GM12878 (cell line): Measurements from ENCODE around the gene SSBP3. TPM values are rescaled to one million over a fixed set of nuclear protein-coding genes. Genes with fewer than 3 reads are reported as not detected.

ENCODE experiments used
- ATAC-seq: fragments of 200-7000 bp; cut with Tn5 transposase; 3 replicates; pipeline ENCODE4 v1.9.1; 2020; ENCODE audit warnings: mild to moderate bottlenecking, moderate library complexity
- BruUV-seq: library from RNA; stranded (reverse); fragments of 400-500 nt; replicated peaks from 2 replicates; lab custom pipeline; 2021; lab: Mats Ljungman, UMichigan
- CTCF ChIA-PET: fragments of 300-600 bp; sonication (Branson Sonifier 250); formaldehyde crosslinking; extraction: SDS; loops from one replicate; lab custom pipeline; 2021; ENCODE audit warnings: inconsistent platforms; lab: Yijun Ruan, JAX
- POLR2A ChIA-PET: fragments of 350-600 bp; formaldehyde crosslinking; extraction: SDS; loops from one replicate; lab custom pipeline; 2021; ENCODE audit warnings: inconsistent platforms; lab: Charles Lee
- RAD21 ChIA-PET: fragments of 300-600 bp; sonication (Branson Sonifier 250); formaldehyde crosslinking; loops from one replicate; lab custom pipeline; 2023; ENCODE audit warnings: antibody characterized with exemption; ENCODE audit not compliant: unreplicated experiment; lab: Charles Lee
- SMC1A ChIA-PET: fragments of 300-600 bp; sonication (Branson Sonifier 250); formaldehyde crosslinking; loops from one replicate; lab custom pipeline; 2023; ENCODE audit not compliant: unreplicated experiment, uncharacterized antibody; lab: Charles Lee
- DNase-seq: peaks from one replicate; pipeline ENCODE4 v3.0.0-alpha.2; 2011; ENCODE audit warnings: low read depth, low spot score
- FAIRE-seq: peaks from 3 replicates; lab custom pipeline; 2011; peaks lifted over from hg19 to GRCh38; lab: Jason Lieb, UNC
- H2AFZ ChIP-seq: 2 replicates; pipeline ENCODE4 v1.6.0; 2011; ENCODE audit warnings: low read depth, low read length, control low read depth; ENCODE audit not compliant: control insufficient read depth
- H3K27ac ChIP-seq: 2 replicates; pipeline ENCODE4 v1.5.1; 2011; ENCODE audit warnings: control low read depth; ENCODE audit not compliant: control insufficient read depth, insufficient read depth
- H3K27me3 ChIP-seq, 2 experiments: replicated peaks in 1 of 2; 2 replicates each; pipeline versions ENCODE4 v1.6.0 to v1.6.1; 2011; ENCODE audit warnings: low read length in 1 of 2; ENCODE audit not compliant: control insufficient read depth in 2 of 2, insufficient read depth in 2 of 2
- H3K36me3 ChIP-seq, 2 experiments: 2 replicates each; pipeline ENCODE4 v1.5.1; 2011; ENCODE audit warnings: low read length in 1 of 2; ENCODE audit not compliant: control insufficient read depth in 2 of 2, insufficient read depth in 2 of 2
- H3K4me1 ChIP-seq: 2 replicates; pipeline ENCODE4 v1.6.1; 2011; ENCODE audit warnings: mild to moderate bottlenecking, low read length, moderate library complexity, mixed read lengths; ENCODE audit not compliant: control insufficient read depth, insufficient read depth
- H3K4me2 ChIP-seq: 2 replicates; pipeline ENCODE4 v1.6.0; 2011; ENCODE audit warnings: control low read depth; ENCODE audit not compliant: control insufficient read depth, insufficient read depth
- H3K4me3 ChIP-seq: fragments of 200-600 bp; sonication (generic); 2 replicates; pipeline ENCODE4 v1.5.1; 2016
- H3K79me2 ChIP-seq: 2 replicates; pipeline ENCODE4 v1.6.0; 2011; ENCODE audit warnings: low read length; ENCODE audit not compliant: control insufficient read depth, insufficient read depth
- H3K9ac ChIP-seq: 2 replicates; pipeline ENCODE4 v1.8.0; 2011; ENCODE audit warnings: low read length, control low read depth, mixed read lengths; ENCODE audit not compliant: control insufficient read depth, insufficient read depth
- H3K9me3 ChIP-seq: replicated peaks from 3 replicates; pipeline ENCODE4 v1.5.1; 2011; ENCODE audit warnings: mild to moderate bottlenecking, low read length; ENCODE audit not compliant: control insufficient read depth, insufficient read depth
- H4K20me1 ChIP-seq: 2 replicates; pipeline ENCODE4 v1.6.0; 2011; ENCODE audit not compliant: control insufficient read depth, insufficient read depth
- CTCF ChIP-seq, 3 experiments: IDR thresholded peaks in 2 of 3; conservative IDR thresholded peaks in 1 of 3; 2 replicates each; pipeline ENCODE4 v1.5.1; 2011; ENCODE audit warnings: low read depth in 3 of 3, low read length in 3 of 3, mild to moderate bottlenecking in 3 of 3, control low read depth in 2 of 3, moderate library complexity in 2 of 3, inconsistent platforms in 1 of 3, mixed read lengths in 1 of 3; ENCODE audit not compliant: control insufficient read depth in 2 of 3, insufficient read depth in 1 of 3; ENCODE audit errors: extremely low read depth in 1 of 3
- RAD21 ChIP-seq: IDR thresholded peaks from 2 replicates; pipeline ENCODE4 v1.6.1; 2011; ENCODE audit warnings: mild to moderate bottlenecking, low read depth, low read length, moderate library complexity; ENCODE audit not compliant: insufficient read depth
- RCOR1 ChIP-seq: conservative IDR thresholded peaks from 2 replicates; pipeline ENCODE4 v1.6.1; 2012; ENCODE audit warnings: low read depth, low read length, improper control_type of control experiment
- SPI1 ChIP-seq: IDR thresholded peaks from 2 replicates; pipeline ENCODE4 v1.6.1; 2011; ENCODE audit warnings: low read depth, mild to moderate bottlenecking, low read length, moderate library complexity, borderline replicate concordance; ENCODE audit not compliant: insufficient read depth
- ZBTB40 ChIP-seq: fragments of 450-650 bp; IDR thresholded peaks from 2 replicates; pipeline ENCODE4 v1.6.1; 2016; ENCODE audit warnings: mild to moderate bottlenecking, moderate library complexity, borderline replicate concordance
- WGBS: methylation state at CpG from one replicate; pipeline ENCODE4 v1.1.6; 2016; ENCODE audit warnings: low lambda C conversion rate; ENCODE audit not compliant: insufficient replicate concordance, insufficient coverage; ENCODE audit errors: missing lambda C conversion rate; 5-methylcytosine and 5-hydroxymethylcytosine counted together
- in situ Hi-C: fragments of 300-500 bp; cut with MboI; formaldehyde crosslinking; loops from 9 replicates; pipeline ENCODE4 v1.14.3; 2018; ENCODE audit warnings: mixed read lengths
- intact Hi-C: fragments of 100-400 bp; cut with micrococcal nuclease; formaldehyde crosslinking; loops from one replicate; pipeline ENCODE4 v1.14.2; 2022; ENCODE audit not compliant: unreplicated experiment
- polyA plus RNA-seq, 11 experiments: library from polyadenylated mRNA; depleted of rRNA in 4 of 11; unstranded in 6 of 11; stranded (reverse) in 5 of 11; fragments of >200 nt; fragmentation: Nextera tagmentation in 4 of 11; fragmentation: Illumina TruSeq in 1 of 11; extraction: Ambion mirVana in 4 of 11; extraction: Trizol in 1 of 11; gene quantifications; 1 replicate in 1 of 11; 2 replicates in 10 of 11; pipeline versions ENCODE4 v1.2.1 to v1.2.3, GENCODE V29; 2011 to 2016; ENCODE audit warnings: inconsistent platforms in 2 of 11, missing spikeins in 2 of 11, low read depth in 1 of 11
- total RNA-seq, 4 experiments: library from RNA; depleted of rRNA in 3 of 4; stranded (reverse); fragments of >200 nt in 3 of 4; fragmentation: Illumina TruSeq in 1 of 4; extraction: Trizol in 1 of 4; gene quantifications; 2 replicates each; pipeline versions ENCODE4 v1.2.1 to v1.2.3, GENCODE V29; 2013 to 2021

SSBP3 gene
- total and polyA plus RNA-seq, 10 of the 15 experiments (the other 5 are each of a cell fraction or from before 2014, with no cell fraction given) = 4.1 to 51.7 (median 17.1) TPM

- Histone ChIP-seq H3K36me3 (no peaks in the 10 kb centered on the region), H2AFZ (no peak overlapping the region), H3K9ac (no peak overlapping the region), H3K4me3 (no peak overlapping the region)
- CTCF ChIA-PET = interaction anchor here (0.9 to 1.7 kb wide), 4 partner anchors 17 to 243 kb away, joined by 3 to 6 read pairs (median 4); no protein-coding TSS in a partner anchor
- RAD21 ChIA-PET = no interaction called here
- WGBS = 54% methylated on average over 9 of the region's 9 CpGs
- FAIRE-seq = no peak
- TF ChIP-seq RAD21 (peak; percentile 43), RCOR1 (no peak), CTCF (IDR thresholded peaks at IDR 0.05 in 2 of 3, conservative IDR thresholded peaks at IDR 0.05 in 1 of 3; ENCODE audit: control insufficient read depth in 2 of 3, extremely low read depth in 1 of 3, insufficient read depth in 1 of 3, low read depth in 3 of 3, low read length in 3 of 3) (peak; percentile 14 to 26 (median 16); a peak in 3 of 6 replicates)
- TF ChIP-seq, all 136 proteins: peak for 2
- no peaks in the 10 kb centered on the region for H4K20me1 ChIP-seq
- ChIA-PET POLR2A (no interaction called here), SMC1A (interaction anchor here (0.7 to 1.3 kb wide), 2 partner anchors 21 to 213 kb away, joined by 3 read pairs; no protein-coding TSS in a partner anchor)
- BruUV-seq = no TSS peak
- no peaks in the 10 kb centered on the region for H3K79me2 ChIP-seq
- in situ Hi-C loops (no loop called here), intact Hi-C loops (no loop called here)
- DNase-seq (no peak), ATAC-seq (no peak)
- H3K4me2 ChIP-seq = no peak overlapping the region
- no peaks in the 10 kb centered on the region for H3K9me3 ChIP-seq
- no peaks in the 10 kb centered on the region for H3K4me1 ChIP-seq
- H3K27me3 ChIP-seq = no peaks in the 10 kb centered on the region
- H3K27ac ChIP-seq = no peak overlapping the region
Measured at GRCh38 chr1:54425152-54425584, 19.0 kb upstream of the SSBP3 start.

- Histone ChIP-seq H3K27ac (no peak overlapping the region), H3K9me3 (no peaks in the 10 kb centered on the region), H3K4me2 (no peak overlapping the region), H3K4me1 (no peaks in the 10 kb centered on the region), H3K27me3 (no peaks in the 10 kb centered on the region), H3K4me3 (no peak overlapping the region), H3K9ac (no peak overlapping the region), H4K20me1 (no peaks in the 10 kb centered on the region), H3K79me2 (no peaks in the 10 kb centered on the region)
- no peak for ATAC-seq
- no peak for FAIRE-seq
- WGBS = 5% methylated on average over 2 of the region's 2 CpGs
- ChIA-PET SMC1A (interaction anchor here (0.6 kb wide), 1 partner anchor 229 kb away, joined by 3 read pairs; no protein-coding TSS in a partner anchor), POLR2A (no interaction called here), RAD21 (interaction anchor here (0.6 kb wide), 1 partner anchor 121 kb away, joined by 4 read pairs; no protein-coding TSS in a partner anchor)
- no peak for DNase-seq
- peak; percentile 30; the same call in 1 of the 2 replicates for TF ChIP-seq SPI1
- TF ChIP-seq ZBTB40 = no peak
- TF ChIP-seq, all 136 proteins: peak for 1
- Histone ChIP-seq H3K36me3 (no peaks in the 10 kb centered on the region), H2AFZ (no peak overlapping the region)
- in situ Hi-C loops = no loop called here
- intact Hi-C loops = no loop called here
- CTCF ChIA-PET = interaction anchor here (0.7 to 1.7 kb wide), 4 partner anchors 18 to 243 kb away, joined by 3 to 5 read pairs (median 3); no protein-coding TSS in a partner anchor
- BruUV-seq = no TSS peak
Measured at GRCh38 chr1:54424398-54424797, 18.2 kb upstream of the SSBP3 start.
